Coronary artery (tissue), 2 donors: Measurements from ENCODE around the gene ASIC4.
A peak's percentile ranks its signal among the peaks of the same experiment; 100 is the strongest.

ENCODE experiments used
- DNase-seq: peaks from one replicate; pipeline ENCODE4 v3.0.0-alpha.2; 2017; ENCODE audit warnings: low spot score
- H3K27ac ChIP-seq, 2 donors: fragments of 200-600 bp; sonication (generic); one replicate each; pipeline ENCODE4 v1.5.1; 2016 to 2019
- H3K4me3 ChIP-seq: fragments of 200-600 bp; sonication (generic); 2 replicates; pipeline ENCODE4 v1.5.1; 2016; ENCODE audit warnings: mild to moderate bottlenecking, moderate library complexity
- TF ChIP-seq, protein P1 (sequence below): fragments of 200-600 bp; sonication (generic); IDR thresholded peaks from one replicate; pipeline ENCODE4 v1.5.1; 2019; ENCODE audit warnings: antibody characterized with exemption

ASIC4 gene

GRCh38 chr2:219537657-219538488 is 23.6 kb downstream of the ASIC4 start:
- no peak overlapping the region for H3K4me3 ChIP-seq
- no peak for DNase-seq
- H3K27ac ChIP-seq, result peak overlapping the region in 1 of 2 donors; percentile 40
- TF ChIP-seq, protein P1, sequence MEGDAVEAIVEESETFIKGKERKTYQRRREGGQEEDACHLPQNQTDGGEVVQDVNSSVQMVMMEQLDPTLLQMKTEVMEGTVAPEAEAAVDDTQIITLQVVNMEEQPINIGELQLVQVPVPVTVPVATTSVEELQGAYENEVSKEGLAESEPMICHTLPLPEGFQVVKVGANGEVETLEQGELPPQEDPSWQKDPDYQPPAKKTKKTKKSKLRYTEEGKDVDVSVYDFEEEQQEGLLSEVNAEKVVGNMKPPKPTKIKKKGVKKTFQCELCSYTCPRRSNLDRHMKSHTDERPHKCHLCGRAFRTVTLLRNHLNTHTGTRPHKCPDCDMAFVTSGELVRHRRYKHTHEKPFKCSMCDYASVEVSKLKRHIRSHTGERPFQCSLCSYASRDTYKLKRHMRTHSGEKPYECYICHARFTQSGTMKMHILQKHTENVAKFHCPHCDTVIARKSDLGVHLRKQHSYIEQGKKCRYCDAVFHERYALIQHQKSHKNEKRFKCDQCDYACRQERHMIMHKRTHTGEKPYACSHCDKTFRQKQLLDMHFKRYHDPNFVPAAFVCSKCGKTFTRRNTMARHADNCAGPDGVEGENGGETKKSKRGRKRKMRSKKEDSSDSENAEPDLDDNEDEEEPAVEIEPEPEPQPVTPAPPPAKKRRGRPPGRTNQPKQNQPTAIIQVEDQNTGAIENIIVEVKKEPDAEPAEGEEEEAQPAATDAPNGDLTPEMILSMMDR, result no peak

DNA sequence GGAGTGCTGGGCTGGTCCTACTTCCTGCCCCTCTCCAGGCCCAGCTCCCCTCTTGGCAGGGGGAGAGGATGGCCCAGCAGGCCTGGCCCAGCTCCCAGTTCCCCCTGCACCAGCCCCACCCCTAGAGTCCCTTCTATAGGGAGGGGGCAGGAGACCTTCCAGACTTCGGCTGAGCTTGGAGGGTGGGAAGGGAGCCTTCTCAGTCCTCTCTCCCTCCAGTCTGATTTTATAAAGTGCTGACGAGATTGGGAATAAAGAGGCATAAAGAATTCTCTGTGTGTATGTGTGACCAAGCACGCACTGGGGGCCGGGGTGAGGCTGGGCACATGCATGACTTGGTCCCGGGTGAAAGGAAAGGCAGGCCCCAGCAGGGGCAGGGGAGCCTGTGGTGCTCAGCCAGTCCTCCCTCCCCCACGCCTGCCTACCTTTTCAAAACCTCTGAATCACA is 24.2 kb downstream of the ASIC4 start:
- H3K4me3 ChIP-seq, result no peak overlapping the region
- H3K27ac ChIP-seq, result peak overlapping the region in 1 of 2 donors; percentile 40
- DNase-seq, result no peak
- TF ChIP-seq, protein P1, result no peak

DNA sequence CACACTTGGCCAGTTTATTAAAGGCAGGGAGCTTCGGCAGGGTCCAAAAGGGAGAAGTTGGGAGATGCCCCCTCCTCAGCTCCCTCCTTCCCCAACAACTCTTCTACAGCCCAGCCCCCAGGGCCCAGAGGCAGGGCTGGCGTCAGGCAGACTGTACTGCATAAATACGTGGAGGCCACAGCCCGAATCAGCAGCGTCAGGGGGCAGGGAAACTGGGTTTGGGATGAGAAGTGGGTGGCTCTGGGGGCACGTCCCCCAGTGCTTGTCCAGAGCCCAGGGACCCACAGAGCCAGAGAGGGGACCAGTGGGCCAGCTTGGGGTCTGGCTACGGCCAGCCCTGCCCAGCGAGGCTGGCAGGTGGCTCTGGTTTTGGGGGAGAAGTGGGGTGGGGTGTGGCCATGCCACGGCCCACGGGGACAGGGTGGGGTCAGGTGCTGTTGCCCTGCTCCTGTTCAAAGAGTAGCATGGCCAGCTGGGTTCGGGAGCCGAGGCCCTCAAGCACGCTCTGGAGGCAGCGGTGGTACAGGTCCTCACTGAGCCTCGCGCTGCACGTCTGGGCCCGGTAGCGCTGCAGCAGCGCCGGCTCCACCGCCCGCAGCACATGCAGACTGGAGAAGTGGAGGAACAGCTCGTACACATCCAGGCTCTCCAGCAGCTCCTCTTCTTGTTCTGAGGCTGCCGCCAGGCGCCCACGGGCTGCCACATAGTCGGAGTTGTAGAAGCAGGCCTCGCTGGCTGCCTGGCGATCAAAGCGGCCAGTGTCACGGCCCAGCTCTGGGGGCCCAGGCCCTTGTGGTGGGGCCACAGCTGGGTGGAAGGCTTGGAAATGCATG is 24.9 kb downstream of the ASIC4 start:
- DNase-seq, result no peak
- TF ChIP-seq, protein P1, result no peak
- H3K4me3 ChIP-seq, result no peak overlapping the region
- H3K27ac ChIP-seq, result peak overlapping the region in 1 of 2 donors; percentile 40

GRCh38 chr2:219539926-219540678 is 25.8 kb downstream of the ASIC4 start:
- no peak overlapping the region for H3K27ac ChIP-seq
- no peak for DNase-seq
- TF ChIP-seq, protein P1, result no peak
- no peak overlapping the region for H3K4me3 ChIP-seq

- H3K27ac ChIP-seq, result peak overlapping the region in 1 of 2 donors; percentile 97
- no peak for DNase-seq
- no peak overlapping the region for H3K4me3 ChIP-seq
- TF ChIP-seq, protein P1, result no peak
Measured at GRCh38 chr2:219540784-219541504, 26.7 kb downstream of the ASIC4 start.

DNA sequence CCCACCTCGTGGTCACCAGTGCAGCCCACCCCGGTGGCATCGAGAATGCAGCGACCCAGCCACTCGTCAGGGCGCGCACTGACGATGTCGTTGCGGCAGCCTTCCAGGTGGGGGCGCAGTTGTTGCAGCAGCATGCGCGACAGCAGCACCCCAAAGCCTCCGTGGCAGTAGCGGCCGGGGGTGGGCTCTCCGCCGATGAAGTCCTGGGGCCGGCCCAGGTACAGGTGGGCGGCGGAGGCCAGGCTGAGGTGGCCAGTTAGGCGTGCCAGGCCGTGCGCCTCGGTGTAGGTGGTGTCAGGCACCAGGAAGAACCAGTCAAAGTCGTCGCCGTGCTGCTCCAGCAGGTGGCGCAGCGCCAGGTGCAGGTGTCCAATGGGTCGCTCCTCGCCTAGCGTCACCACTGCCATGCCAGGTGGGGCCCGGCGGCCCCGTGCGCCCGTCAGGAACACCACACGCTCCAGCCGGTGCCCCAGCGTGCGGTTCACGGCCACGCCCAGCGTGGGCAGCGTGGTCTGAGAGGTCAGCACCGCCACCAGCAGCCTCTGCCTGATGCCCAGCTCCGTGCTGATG is 27.4 kb downstream of the ASIC4 start:
- H3K4me3 ChIP-seq, result peak overlapping the region; percentile 54
- peak; percentile 84 for DNase-seq
- TF ChIP-seq, protein P1, result peak; percentile 86
- H3K27ac ChIP-seq, result peak overlapping the region in 1 of 2 donors; percentile 97
